Spleen (tissue), 11 donors: ENCODE measurements around the gene ZNF451. TPM values are rescaled to one million over a fixed set of nuclear protein-coding genes. Genes with fewer than 3 reads are reported as not detected.

ENCODE experiments used
- DNase-seq: peaks from one replicate; pipeline ENCODE4 v3.0.0-alpha.2; 2020
- H3K27ac ChIP-seq, 8 donors: fragments of 200-600 bp; sonication (generic) in 7 of 8; 1 replicate in 4 of 8; 2 replicates in 4 of 8; pipeline versions ENCODE4 v1.5.0 to v1.8.0; 2016 to 2021; ENCODE audit warnings: inconsistent platforms in 4 of 8, mild to moderate bottlenecking in 4 of 8, moderate library complexity in 1 of 8
- H3K27me3 ChIP-seq, 7 donors: fragments of 200-600 bp; sonication (generic) in 6 of 7; replicated peaks in 1 of 7; 1 replicate in 4 of 7; 2 replicates in 3 of 7; pipeline versions ENCODE4 v1.5.0 to v1.8.0; 2016 to 2021; ENCODE audit warnings: inconsistent platforms in 3 of 7, mild to moderate bottlenecking in 1 of 7
- H3K36me3 ChIP-seq, 6 donors: fragments of 200-600 bp; sonication (generic) in 5 of 6; 1 replicate in 4 of 6; 2 replicates in 2 of 6; pipeline versions ENCODE4 v1.5.0 to v1.8.0; 2016 to 2021; ENCODE audit warnings: inconsistent platforms in 2 of 6
- H3K4me1 ChIP-seq, 6 donors: fragments of 200-600 bp; sonication (generic) in 5 of 6; 1 replicate in 3 of 6; 2 replicates in 3 of 6; pipeline versions ENCODE4 v1.5.0 to v1.8.0; 2016 to 2021; ENCODE audit warnings: inconsistent platforms in 3 of 6
- H3K4me3 ChIP-seq, 8 donors: fragments of 200-600 bp; sonication (generic) in 7 of 8; 1 replicate in 4 of 8; 2 replicates in 4 of 8; pipeline versions ENCODE4 v1.5.0 to v1.8.0; 2016 to 2021; ENCODE audit warnings: inconsistent platforms in 4 of 8, mild to moderate bottlenecking in 4 of 8, moderate library complexity in 2 of 8
- H3K9me3 ChIP-seq, 8 donors: fragments of 200-600 bp; sonication (generic) in 7 of 8; 1 replicate in 4 of 8; 2 replicates in 4 of 8; pipeline versions ENCODE4 v1.5.0 to v1.8.0; 2016 to 2021; ENCODE audit warnings: inconsistent platforms in 4 of 8
- POLR2A ChIP-seq, 3 donors: fragments of 450-650 bp; IDR thresholded peaks; one replicate each; pipeline ENCODE4 v1.5.1; 2017; ENCODE audit warnings: antibody characterized with exemption in 3 of 3, mild to moderate bottlenecking in 1 of 3
- POLR2AphosphoS5 ChIP-seq, 3 donors: sonication (generic); formaldehyde crosslinking; IDR thresholded peaks; one replicate each; pipeline ENCODE4 v1.5.1; 2017; ENCODE audit warnings: antibody characterized with exemption in 3 of 3
- WGBS, 5 donors: extraction: QIAGEN DNeasy Blood & Tissue Kit in 3 of 5; methylation state at CpG; one replicate each; pipeline versions ENCODE4 v1.1.5 to v1.1.7; 2013 to 2018; 5-methylcytosine and 5-hydroxymethylcytosine counted together
- intact Hi-C: fragments of 100-400 bp; cut with DNase I; formaldehyde crosslinking; loops from one replicate; pipeline ENCODE4 v1.15.0; 2023; ENCODE audit warnings: low total_unique reads
- polyA plus RNA-seq, 3 donors: library from polyadenylated mRNA; stranded (reverse); fragments of 200-250 nt; gene quantifications; one replicate each; pipeline ENCODE4 v1.2.1, GENCODE V29; 2013
- total RNA-seq, 7 donors: library from RNA; depleted of rRNA in 3 of 7; stranded (reverse); fragments of >200 nt in 3 of 7; fragmentation: NEBNext Ultra II Directional in 4 of 7; extraction: Animal tissue kit (Norgen Biotek cat#: 25700) in 4 of 7; gene quantifications; one replicate each; pipeline versions ENCODE4 v1.1.0 to v1.2.1, GENCODE V29; 2016 to 2021
- TF ChIP-seq, protein P1 (sequence below), 11 experiments: fragments of 200-600 bp in 7 of 11; fragments of 450-650 bp in 4 of 11; sonication (generic) in 4 of 11; IDR thresholded peaks in 8 of 11; conservative IDR thresholded peaks in 3 of 11; 1 replicate in 7 of 11; 2 replicates in 4 of 11; pipeline versions ENCODE4 v1.4.0 to v1.8.0; 2016 to 2021; ENCODE audit warnings: antibody characterized with exemption in 11 of 11, inconsistent platforms in 4 of 11, mild to moderate bottlenecking in 1 of 11
- donor health status: healthy with polysubstance abuse.
- donor health status: DM: no; HTN: no; CAD: no; lungs with moderate emphysema.
- donor health status: DM: no; HTN: no; CAD: no.
- donor health status: Bipolar disorder and iron deficiency.
- donor health status: healthy.
- donor health status: DM: no; HTN: no; CAD: no.
- donor health status: DM: yes; HTN: yes; CAD: no.

Gene ZNF451
- total and polyA plus RNA-seq, 10 donors: 11.1 to 117 (median 72.1) TPM

DNA sequence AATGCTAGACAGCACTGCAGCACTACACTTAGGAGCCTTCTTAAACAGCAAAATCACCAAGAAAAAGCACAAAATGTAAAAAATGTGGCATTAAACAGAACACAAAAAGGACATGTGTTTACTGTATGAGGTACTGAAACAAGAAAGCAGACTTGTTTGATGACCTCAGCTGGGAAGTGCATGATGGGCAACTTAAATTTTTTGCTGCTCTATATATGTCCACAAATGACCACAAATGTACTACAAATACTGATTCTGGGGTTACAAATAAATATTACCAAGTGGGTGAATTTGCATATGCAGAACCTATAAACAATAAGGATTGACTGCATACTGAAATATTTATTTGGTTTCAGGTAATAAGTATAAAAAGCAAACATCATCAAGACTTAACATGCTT lies 119.0 kb downstream of the ZNF451 start:
- Histone ChIP-seq H3K9me3 (no peaks in the 10 kb centered on the region), H3K36me3 (no peaks in the 10 kb centered on the region), H3K27me3 (no peaks in the 10 kb centered on the region), H3K4me3 (no peak overlapping the region), H3K27ac (no peak overlapping the region), H3K4me1 (no peaks in the 10 kb centered on the region)
- no peak for DNase-seq
- TF ChIP-seq POLR2AphosphoS5 (IDR thresholded peaks at IDR 0.05): no peak
- no peak for TF ChIP-seq POLR2A (IDR thresholded peaks at IDR 0.05)
- TF ChIP-seq, protein P1, sequence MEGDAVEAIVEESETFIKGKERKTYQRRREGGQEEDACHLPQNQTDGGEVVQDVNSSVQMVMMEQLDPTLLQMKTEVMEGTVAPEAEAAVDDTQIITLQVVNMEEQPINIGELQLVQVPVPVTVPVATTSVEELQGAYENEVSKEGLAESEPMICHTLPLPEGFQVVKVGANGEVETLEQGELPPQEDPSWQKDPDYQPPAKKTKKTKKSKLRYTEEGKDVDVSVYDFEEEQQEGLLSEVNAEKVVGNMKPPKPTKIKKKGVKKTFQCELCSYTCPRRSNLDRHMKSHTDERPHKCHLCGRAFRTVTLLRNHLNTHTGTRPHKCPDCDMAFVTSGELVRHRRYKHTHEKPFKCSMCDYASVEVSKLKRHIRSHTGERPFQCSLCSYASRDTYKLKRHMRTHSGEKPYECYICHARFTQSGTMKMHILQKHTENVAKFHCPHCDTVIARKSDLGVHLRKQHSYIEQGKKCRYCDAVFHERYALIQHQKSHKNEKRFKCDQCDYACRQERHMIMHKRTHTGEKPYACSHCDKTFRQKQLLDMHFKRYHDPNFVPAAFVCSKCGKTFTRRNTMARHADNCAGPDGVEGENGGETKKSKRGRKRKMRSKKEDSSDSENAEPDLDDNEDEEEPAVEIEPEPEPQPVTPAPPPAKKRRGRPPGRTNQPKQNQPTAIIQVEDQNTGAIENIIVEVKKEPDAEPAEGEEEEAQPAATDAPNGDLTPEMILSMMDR (IDR thresholded peaks at IDR 0.05 in 8 of 11, conservative IDR thresholded peaks at IDR 0.05 in 3 of 11): no peak
- intact Hi-C loops: no loop called here

DNA sequence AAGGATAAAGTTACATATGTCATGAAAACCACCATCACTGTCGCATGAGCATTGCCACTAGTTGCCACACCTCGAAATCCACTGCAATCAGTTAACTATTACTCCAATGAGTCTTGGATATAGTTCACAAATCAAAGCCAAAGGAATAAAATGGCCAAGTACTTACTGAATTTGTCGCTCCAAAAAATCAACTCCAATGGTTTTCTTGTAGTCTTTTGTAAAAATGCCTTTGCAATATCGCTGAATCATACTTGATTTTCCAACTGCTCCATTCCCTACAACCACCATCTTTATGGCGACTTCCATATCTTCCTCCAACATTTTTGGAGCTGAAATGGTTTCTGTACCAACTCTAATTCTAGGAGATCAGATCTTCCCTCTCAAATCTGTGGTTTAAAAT lies 120.1 kb downstream of the ZNF451 start:
- Histone ChIP-seq H3K4me3 (no peak overlapping the region), H3K4me1 (no peaks in the 10 kb centered on the region), H3K27me3 (no peaks in the 10 kb centered on the region), H3K27ac (no peak overlapping the region), H3K9me3 (no peaks in the 10 kb centered on the region), H3K36me3 (no peaks in the 10 kb centered on the region)
- 95 to 98% (median 97%) methylated on average over 5 of the region's 5 CpGs for WGBS, 5 donors
- intact Hi-C loops: no loop called here
- no peak for TF ChIP-seq POLR2AphosphoS5 (IDR thresholded peaks at IDR 0.05)
- TF ChIP-seq POLR2A (IDR thresholded peaks at IDR 0.05): no peak
- TF ChIP-seq, protein P1 (IDR thresholded peaks at IDR 0.05 in 8 of 11, conservative IDR thresholded peaks at IDR 0.05 in 3 of 11): no peak
- DNase-seq: no peak

DNA sequence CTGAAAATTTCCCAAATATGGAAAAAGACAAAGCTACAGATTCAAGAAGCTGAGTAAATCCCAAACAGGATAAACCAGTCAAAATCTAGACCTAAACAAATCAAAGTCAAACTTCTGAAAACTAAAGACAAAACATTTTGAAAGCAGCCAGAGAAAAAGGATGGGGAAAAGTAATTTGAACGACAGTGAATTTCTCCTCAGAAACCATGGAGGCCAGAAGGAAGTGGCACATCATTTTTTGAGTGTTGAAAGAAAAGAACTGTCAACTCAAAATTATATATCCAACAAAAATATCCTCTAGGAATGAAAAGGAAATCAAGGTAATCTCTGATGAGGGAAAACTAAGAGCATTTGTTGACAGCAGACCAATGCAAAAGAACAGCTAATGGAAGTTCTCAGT lies 125.3 kb downstream of the ZNF451 start:
- TF ChIP-seq POLR2AphosphoS5 (IDR thresholded peaks at IDR 0.05): no peak
- no peak for TF ChIP-seq POLR2A (IDR thresholded peaks at IDR 0.05)
- TF ChIP-seq, protein P1 (IDR thresholded peaks at IDR 0.05 in 8 of 11, conservative IDR thresholded peaks at IDR 0.05 in 3 of 11): no peak
- Histone ChIP-seq H3K36me3 (no peaks in the 10 kb centered on the region), H3K27me3 (no peaks in the 10 kb centered on the region), H3K4me1 (peaks cover 0 to under 1% (median 0%) of the 10 kb centered on the region in 6 donors), H3K9me3 (no peaks in the 10 kb centered on the region), H3K27ac (no peak overlapping the region), H3K4me3 (no peak overlapping the region)
- intact Hi-C loops: no loop called here
- 90 to 100% (median 93%) methylated on average over 1 of the region's 1 CpG for WGBS, 5 donors
- DNase-seq: no peak

DNA sequence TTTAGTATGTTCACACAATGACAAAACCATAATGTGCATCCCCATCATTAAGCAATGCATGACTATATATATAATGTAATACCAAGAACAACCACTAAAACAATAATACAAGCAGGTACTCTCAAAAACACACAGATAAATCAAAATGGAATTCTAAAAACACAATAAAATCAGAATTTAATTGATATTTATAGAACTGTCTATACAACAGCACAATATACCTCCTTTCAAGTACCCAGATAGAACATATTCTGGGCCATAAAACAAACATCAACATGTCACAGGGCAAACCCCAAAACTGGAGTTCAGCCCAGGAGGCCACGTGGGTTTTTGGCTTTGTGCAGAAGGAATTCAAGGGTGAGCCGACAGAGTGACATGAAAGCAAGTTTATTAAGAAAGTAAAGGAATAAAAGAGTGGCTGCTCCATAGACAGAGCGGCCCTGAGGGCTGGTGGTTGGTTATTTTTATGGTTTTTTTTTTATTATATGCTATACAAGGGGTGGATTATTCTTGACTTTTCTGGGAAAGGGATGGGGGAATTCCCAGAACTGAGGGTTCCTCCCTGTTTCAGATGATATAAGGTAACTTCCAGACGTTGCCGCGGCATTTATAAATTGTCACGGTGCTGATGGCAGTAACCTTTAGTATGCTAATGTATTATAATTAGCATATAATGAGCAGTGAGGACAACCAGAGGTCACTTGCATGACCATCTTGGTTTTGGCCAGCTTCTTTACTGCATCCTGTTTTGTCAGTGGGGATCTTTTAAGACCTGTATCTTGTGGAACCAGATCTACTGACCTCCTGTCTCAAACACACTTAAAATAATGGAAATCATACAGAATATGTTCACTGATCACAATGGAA lies 126.5 kb downstream of the ZNF451 start:
- no peak overlapping the region for H3K27ac ChIP-seq
- 81 to 90% (median 89%) methylated on average over 7 of the region's 7 CpGs for WGBS, 5 donors
- H3K4me1 ChIP-seq: peaks cover 0 to 12% (median 5%) of the 10 kb centered on the region in 6 donors
- no peak overlapping the region for H3K4me3 ChIP-seq
- intact Hi-C loops: no loop called here
- no peak for DNase-seq
- no peaks in the 10 kb centered on the region for H3K9me3 ChIP-seq
- TF ChIP-seq, protein P1 (IDR thresholded peaks at IDR 0.05 in 8 of 11, conservative IDR thresholded peaks at IDR 0.05 in 3 of 11): no peak
- no peak for TF ChIP-seq POLR2A (IDR thresholded peaks at IDR 0.05)
- H3K27me3 ChIP-seq: peaks cover 0 to 6% (median 0%) of the 10 kb centered on the region in 7 donors
- no peaks in the 10 kb centered on the region for H3K36me3 ChIP-seq
